ENCODE data around the gene ATF6. TPM values are rescaled to one million over a fixed set of nuclear protein-coding genes. Genes with fewer than 3 reads are reported as not detected.

The ATF6 gene
- total RNA-seq, 1 experiment from 2014 or later: 10.6 TPM

- ChIA-PET CTCF (interaction anchor here (0.9 to 1.4 kb wide), 3 partner anchors 78 to 154 kb away, joined by 3 to 12 read pairs (median 4); partner anchors contain the start of gene OLFML2B), POLR2A (no interaction called here)
- peaks cover 18% of the 10 kb centered on the region for H3K4me1 Mint-ChIP-seq
- no peaks in the 10 kb centered on the region for H3K9me3 Mint-ChIP-seq
- no peak overlapping the region for H3K4me3 Mint-ChIP-seq
- peak overlapping the region; percentile 78 for H3K27ac Mint-ChIP-seq
- no peak for TF ChIP-seq CTCF (IDR thresholded peaks at IDR 0.05)
- no peak for TF ChIP-seq OVOL2 (CRISPR knock-in tag; IDR thresholded peaks at IDR 0.05; ENCODE audit: borderline replicate concordance)
- TF ChIP-seq, protein P1, sequence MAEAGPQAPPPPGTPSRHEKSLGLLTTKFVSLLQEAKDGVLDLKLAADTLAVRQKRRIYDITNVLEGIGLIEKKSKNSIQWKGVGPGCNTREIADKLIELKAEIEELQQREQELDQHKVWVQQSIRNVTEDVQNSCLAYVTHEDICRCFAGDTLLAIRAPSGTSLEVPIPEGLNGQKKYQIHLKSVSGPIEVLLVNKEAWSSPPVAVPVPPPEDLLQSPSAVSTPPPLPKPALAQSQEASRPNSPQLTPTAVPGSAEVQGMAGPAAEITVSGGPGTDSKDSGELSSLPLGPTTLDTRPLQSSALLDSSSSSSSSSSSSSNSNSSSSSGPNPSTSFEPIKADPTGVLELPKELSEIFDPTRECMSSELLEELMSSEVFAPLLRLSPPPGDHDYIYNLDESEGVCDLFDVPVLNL (CRISPR knock-in tag; IDR thresholded peaks at IDR 0.05; ENCODE audit: borderline replicate concordance, low read depth): no peak
- TF ChIP-seq, protein P2, sequence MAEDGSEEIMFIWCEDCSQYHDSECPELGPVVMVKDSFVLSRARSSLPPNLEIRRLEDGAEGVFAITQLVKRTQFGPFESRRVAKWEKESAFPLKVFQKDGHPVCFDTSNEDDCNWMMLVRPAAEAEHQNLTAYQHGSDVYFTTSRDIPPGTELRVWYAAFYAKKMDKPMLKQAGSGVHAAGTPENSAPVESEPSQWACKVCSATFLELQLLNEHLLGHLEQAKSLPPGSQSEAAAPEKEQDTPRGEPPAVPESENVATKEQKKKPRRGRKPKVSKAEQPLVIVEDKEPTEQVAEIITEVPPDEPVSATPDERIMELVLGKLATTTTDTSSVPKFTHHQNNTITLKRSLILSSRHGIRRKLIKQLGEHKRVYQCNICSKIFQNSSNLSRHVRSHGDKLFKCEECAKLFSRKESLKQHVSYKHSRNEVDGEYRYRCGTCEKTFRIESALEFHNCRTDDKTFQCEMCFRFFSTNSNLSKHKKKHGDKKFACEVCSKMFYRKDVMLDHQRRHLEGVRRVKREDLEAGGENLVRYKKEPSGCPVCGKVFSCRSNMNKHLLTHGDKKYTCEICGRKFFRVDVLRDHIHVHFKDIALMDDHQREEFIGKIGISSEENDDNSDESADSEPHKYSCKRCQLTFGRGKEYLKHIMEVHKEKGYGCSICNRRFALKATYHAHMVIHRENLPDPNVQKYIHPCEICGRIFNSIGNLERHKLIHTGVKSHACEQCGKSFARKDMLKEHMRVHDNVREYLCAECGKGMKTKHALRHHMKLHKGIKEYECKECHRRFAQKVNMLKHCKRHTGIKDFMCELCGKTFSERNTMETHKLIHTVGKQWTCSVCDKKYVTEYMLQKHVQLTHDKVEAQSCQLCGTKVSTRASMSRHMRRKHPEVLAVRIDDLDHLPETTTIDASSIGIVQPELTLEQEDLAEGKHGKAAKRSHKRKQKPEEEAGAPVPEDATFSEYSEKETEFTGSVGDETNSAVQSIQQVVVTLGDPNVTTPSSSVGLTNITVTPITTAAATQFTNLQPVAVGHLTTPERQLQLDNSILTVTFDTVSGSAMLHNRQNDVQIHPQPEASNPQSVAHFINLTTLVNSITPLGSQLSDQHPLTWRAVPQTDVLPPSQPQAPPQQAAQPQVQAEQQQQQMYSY (CRISPR knock-in tag; IDR thresholded peaks at IDR 0.05): no peak
- TF ChIP-seq, protein P3, sequence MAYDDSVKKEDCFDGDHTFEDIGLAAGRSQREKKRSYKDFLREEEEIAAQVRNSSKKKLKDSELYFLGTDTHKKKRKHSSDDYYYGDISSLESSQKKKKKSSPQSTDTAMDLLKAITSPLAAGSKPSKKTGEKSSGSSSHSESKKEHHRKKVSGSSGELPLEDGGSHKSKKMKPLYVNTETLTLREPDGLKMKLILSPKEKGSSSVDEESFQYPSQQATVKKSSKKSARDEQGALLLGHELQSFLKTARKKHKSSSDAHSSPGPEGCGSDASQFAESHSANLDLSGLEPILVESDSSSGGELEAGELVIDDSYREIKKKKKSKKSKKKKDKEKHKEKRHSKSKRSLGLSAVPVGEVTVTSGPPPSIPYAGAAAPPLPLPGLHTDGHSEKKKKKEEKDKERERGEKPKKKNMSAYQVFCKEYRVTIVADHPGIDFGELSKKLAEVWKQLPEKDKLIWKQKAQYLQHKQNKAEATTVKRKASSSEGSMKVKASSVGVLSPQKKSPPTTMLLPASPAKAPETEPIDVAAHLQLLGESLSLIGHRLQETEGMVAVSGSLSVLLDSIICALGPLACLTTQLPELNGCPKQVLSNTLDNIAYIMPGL (CRISPR knock-in tag; IDR thresholded peaks at IDR 0.05): no peak
- TF ChIP-seq TCF7 (CRISPR knock-in tag; IDR thresholded peaks at IDR 0.05; ENCODE audit: low read depth): no peak
- no peak for TF ChIP-seq KAT7 (CRISPR knock-in tag; IDR thresholded peaks at IDR 0.05; ENCODE audit: borderline replicate concordance)
- no peak for TF ChIP-seq FOXP4 (CRISPR knock-in tag; IDR thresholded peaks at IDR 0.05)
- TF ChIP-seq ZNF317 (CRISPR knock-in tag; IDR thresholded peaks at IDR 0.05; ENCODE audit: borderline replicate concordance, low read depth): no peak
- no peaks in the 10 kb centered on the region for H3K36me3 Mint-ChIP-seq
- ATAC-seq (peak; percentile 80), DNase-seq (ENCODE audit: low spot score) (peak; percentile 29)
- no peaks in the 10 kb centered on the region for H3K27me3 Mint-ChIP-seq (ENCODE audit: low read depth)
Observed at GRCh38 chr1:161946071-161946987, 180.2 kb downstream of the ATF6 start.

GRCh38 chr1:161948435-161948834, 182.3 kb downstream of the ATF6 start:
- DNase-seq (ENCODE audit: low spot score): no peak
- no peaks in the 10 kb centered on the region for H3K9me3 Mint-ChIP-seq

More at GRCh38 chr1:161948435-161948834, 182.3 kb downstream of the ATF6 start:
- H3K4me3 Mint-ChIP-seq: no peak overlapping the region
- peaks cover 18% of the 10 kb centered on the region for H3K4me1 Mint-ChIP-seq
- TF ChIP-seq, protein P4, sequence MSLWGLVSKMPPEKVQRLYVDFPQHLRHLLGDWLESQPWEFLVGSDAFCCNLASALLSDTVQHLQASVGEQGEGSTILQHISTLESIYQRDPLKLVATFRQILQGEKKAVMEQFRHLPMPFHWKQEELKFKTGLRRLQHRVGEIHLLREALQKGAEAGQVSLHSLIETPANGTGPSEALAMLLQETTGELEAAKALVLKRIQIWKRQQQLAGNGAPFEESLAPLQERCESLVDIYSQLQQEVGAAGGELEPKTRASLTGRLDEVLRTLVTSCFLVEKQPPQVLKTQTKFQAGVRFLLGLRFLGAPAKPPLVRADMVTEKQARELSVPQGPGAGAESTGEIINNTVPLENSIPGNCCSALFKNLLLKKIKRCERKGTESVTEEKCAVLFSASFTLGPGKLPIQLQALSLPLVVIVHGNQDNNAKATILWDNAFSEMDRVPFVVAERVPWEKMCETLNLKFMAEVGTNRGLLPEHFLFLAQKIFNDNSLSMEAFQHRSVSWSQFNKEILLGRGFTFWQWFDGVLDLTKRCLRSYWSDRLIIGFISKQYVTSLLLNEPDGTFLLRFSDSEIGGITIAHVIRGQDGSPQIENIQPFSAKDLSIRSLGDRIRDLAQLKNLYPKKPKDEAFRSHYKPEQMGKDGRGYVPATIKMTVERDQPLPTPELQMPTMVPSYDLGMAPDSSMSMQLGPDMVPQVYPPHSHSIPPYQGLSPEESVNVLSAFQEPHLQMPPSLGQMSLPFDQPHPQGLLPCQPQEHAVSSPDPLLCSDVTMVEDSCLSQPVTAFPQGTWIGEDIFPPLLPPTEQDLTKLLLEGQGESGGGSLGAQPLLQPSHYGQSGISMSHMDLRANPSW (CRISPR knock-in tag; conservative IDR thresholded peaks at IDR 0.05; ENCODE audit: low read depth): no peak
- TF ChIP-seq ELF4 (CRISPR knock-in tag; IDR thresholded peaks at IDR 0.05; ENCODE audit: low read depth) (no peak), ESRRA (CRISPR knock-in tag; IDR thresholded peaks at IDR 0.05; ENCODE audit: borderline replicate concordance) (no peak)
- H3K27me3 Mint-ChIP-seq (ENCODE audit: low read depth): no peaks in the 10 kb centered on the region
- CTCF ChIA-PET: no interaction called here
- H3K27ac Mint-ChIP-seq: no peak overlapping the region
- no peaks in the 10 kb centered on the region for H3K36me3 Mint-ChIP-seq
- POLR2A ChIA-PET: no interaction called here
- ATAC-seq: no peak

Data from WTC11 (cell line).